Loucy (cell line): ENCODE measurements around the gene DEPDC4.

ENCODE experiments used
- H2AFZ ChIP-seq: fragments of 200-600 bp; sonication (generic); 2 replicates; pipeline ENCODE4 v1.6.0; 2016; ENCODE audit warnings: antibody characterized with exemption, mild to moderate bottlenecking, low read length, moderate library complexity
- H3F3A ChIP-seq: fragments of 200-600 bp; 2 replicates; pipeline ENCODE4 v1.6.0; 2016; ENCODE audit warnings: antibody characterized with exemption, low read depth, mild to moderate bottlenecking
- H3K27me3 ChIP-seq: fragments of 200-600 bp; sonication (generic); 2 replicates; pipeline ENCODE4 v1.6.1; 2014; ENCODE audit warnings: low read length, mild to moderate bottlenecking; ENCODE audit not compliant: insufficient read depth, poor library complexity, severe bottlenecking
- H3K36me3 ChIP-seq: fragments of 200-600 bp; sonication (generic); 2 replicates; pipeline ENCODE4 v1.6.1; 2016; ENCODE audit warnings: low read length; ENCODE audit not compliant: insufficient read depth
- H3K4me1 ChIP-seq: fragments of 200-600 bp; sonication (generic); 2 replicates; pipeline ENCODE4 v1.5.1; 2014; ENCODE audit warnings: low read length, mild to moderate bottlenecking; ENCODE audit not compliant: insufficient read depth, poor library complexity, severe bottlenecking
- H3K4me2 ChIP-seq: fragments of 200-600 bp; sonication (generic); 2 replicates; pipeline ENCODE4 v1.6.0; 2014; ENCODE audit warnings: antibody characterized with exemption, low read length, low read depth, mild to moderate bottlenecking; ENCODE audit not compliant: poor library complexity, severe bottlenecking
- H3K4me3 ChIP-seq: fragments of 200-600 bp; sonication (generic); 2 replicates; pipeline ENCODE4 v1.5.1; 2014; ENCODE audit warnings: low read length, mild to moderate bottlenecking, mixed read lengths; ENCODE audit not compliant: poor library complexity, severe bottlenecking
- H3K79me2 ChIP-seq: fragments of 200-600 bp; sonication (generic); 2 replicates; pipeline ENCODE4 v1.6.1; 2014; ENCODE audit warnings: low read length; ENCODE audit not compliant: insufficient read depth
- H3K9ac ChIP-seq: fragments of 200-600 bp; sonication (generic); 2 replicates; pipeline ENCODE4 v1.6.0; 2014; ENCODE audit warnings: mild to moderate bottlenecking, low read depth, low read length, moderate library complexity; ENCODE audit not compliant: poor library complexity, severe bottlenecking
- H3K9me2 ChIP-seq: fragments of 200-600 bp; sonication (generic); replicated peaks from 2 replicates; pipeline ENCODE4 v1.6.1; 2016; ENCODE audit warnings: low read depth, low read length, mixed read lengths
- H3K9me3 ChIP-seq: fragments of 200-600 bp; sonication (generic); 2 replicates; pipeline ENCODE4 v1.6.1; 2014; ENCODE audit warnings: mild to moderate bottlenecking, antibody characterized with exemption, low read length, low read depth; ENCODE audit not compliant: insufficient read depth
- H4K20me1 ChIP-seq: fragments of 200-600 bp; sonication (generic); 2 replicates; pipeline ENCODE4 v1.6.0; 2014; ENCODE audit warnings: antibody characterized with exemption, low read length, mild to moderate bottlenecking; ENCODE audit not compliant: insufficient read depth, poor library complexity, severe bottlenecking
- CTCF ChIP-seq: fragments of 200-600 bp; sonication (generic); conservative IDR thresholded peaks from 2 replicates; pipeline ENCODE4 v1.5.1; 2014; ENCODE audit warnings: mild to moderate bottlenecking, antibody characterized with exemption, low read length
- EZH2phosphoT487 ChIP-seq: fragments of 200-600 bp; IDR thresholded peaks from 2 replicates; pipeline ENCODE4 v1.6.1; 2018; ENCODE audit warnings: antibody characterized with exemption, mild to moderate bottlenecking, moderate library complexity, borderline replicate concordance

Gene DEPDC4

GRCh38 chr12:100273782-100274181 lies 6.9 kb upstream of the DEPDC4 start:
- no peaks in the 10 kb centered on the region for H3F3A ChIP-seq
- H3K79me2 ChIP-seq: peaks cover 94% of the 10 kb centered on the region

GRCh38 chr12:100268835-100269564 lies 2.1 kb upstream of the DEPDC4 start:
- Histone ChIP-seq H3K9me3 (no peaks in the 10 kb centered on the region), H4K20me1 (peaks cover 61% of the 10 kb centered on the region), H2AFZ (no peak overlapping the region), H3K4me2 (peak overlapping the region; percentile 73), H3K4me1 (peaks cover 63% of the 10 kb centered on the region), H3K36me3 (no peaks in the 10 kb centered on the region), H3F3A (no peaks in the 10 kb centered on the region), H3K79me2 (peaks cover 68% of the 10 kb centered on the region), H3K4me3 (peak overlapping the region; percentile 99), H3K9ac (peak overlapping the region; percentile 94), H3K27me3 (no peaks in the 10 kb centered on the region), H3K9me2 (no peaks in the 10 kb centered on the region)
- no peak for TF ChIP-seq EZH2phosphoT487

More at GRCh38 chr12:100273782-100274181, 6.9 kb upstream of the DEPDC4 start:
- peak overlapping the region; percentile 99 for H3K4me3 ChIP-seq
- no peaks in the 10 kb centered on the region for H3K36me3 ChIP-seq
- peak overlapping the region; percentile 73 for H3K4me2 ChIP-seq
- TF ChIP-seq EZH2phosphoT487 (no peak), CTCF (no peak)
- H4K20me1 ChIP-seq: peaks cover 74% of the 10 kb centered on the region
- H2AFZ ChIP-seq: no peak overlapping the region
- no peaks in the 10 kb centered on the region for H3K9me3 ChIP-seq
- no peaks in the 10 kb centered on the region for H3K27me3 ChIP-seq
- no peaks in the 10 kb centered on the region for H3K9me2 ChIP-seq
- peak overlapping the region; percentile 47 for H3K9ac ChIP-seq
- peaks cover 57% of the 10 kb centered on the region for H3K4me1 ChIP-seq

DNA sequence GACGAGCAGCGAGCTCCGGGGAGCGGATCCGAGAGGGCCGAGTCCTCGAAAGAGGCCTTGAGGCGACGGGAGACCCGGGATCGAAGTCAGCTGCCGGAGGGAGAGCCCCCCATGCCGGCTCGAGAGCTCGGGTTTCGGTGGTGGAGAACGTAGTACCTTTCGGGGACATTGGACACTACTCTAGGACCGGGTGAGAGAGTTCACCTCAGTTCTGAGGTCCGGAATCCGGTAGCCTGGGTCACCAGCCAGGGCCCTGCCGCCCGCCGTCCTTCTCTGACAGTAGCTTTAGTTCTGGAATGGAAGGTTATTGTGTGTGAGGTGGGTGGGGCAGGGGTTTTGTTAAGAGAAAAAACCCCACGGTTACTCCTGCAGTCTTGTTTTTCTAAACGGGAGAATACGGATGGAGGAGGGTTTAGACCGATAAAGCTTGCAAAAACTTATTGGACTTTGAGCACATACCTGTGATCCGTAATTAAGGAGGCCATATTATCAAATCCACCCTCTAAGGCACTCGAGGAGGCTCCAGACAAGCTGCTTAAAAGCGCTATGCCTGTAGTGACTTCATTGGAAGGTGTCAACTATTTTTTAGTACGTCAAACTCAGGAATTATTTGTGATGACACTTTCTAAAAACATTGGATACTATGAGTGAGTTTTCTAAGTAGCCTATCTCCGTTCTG lies 863 bp upstream of the DEPDC4 start:
- H3K9ac ChIP-seq: peak overlapping the region; percentile 94
- H3K79me2 ChIP-seq: peaks cover 55% of the 10 kb centered on the region
- H3K36me3 ChIP-seq: no peaks in the 10 kb centered on the region
- H3K9me2 ChIP-seq: no peaks in the 10 kb centered on the region
- peak overlapping the region; percentile 78 for H2AFZ ChIP-seq
- no peaks in the 10 kb centered on the region for H3K9me3 ChIP-seq
- peak overlapping the region; percentile 73 for H3K4me2 ChIP-seq
- peaks cover 51% of the 10 kb centered on the region for H3K4me1 ChIP-seq
- peaks cover 48% of the 10 kb centered on the region for H4K20me1 ChIP-seq
- no peaks in the 10 kb centered on the region for H3K27me3 ChIP-seq
- TF ChIP-seq EZH2phosphoT487 (no peak), CTCF (no peak)
- H3K4me3 ChIP-seq: peak overlapping the region; percentile 99
- H3F3A ChIP-seq: no peaks in the 10 kb centered on the region
